Smooth muscle cell (in vitro differentiated cells): Measurements from ENCODE around the gene P4HB. TPM values are rescaled to one million over a fixed set of nuclear protein-coding genes. Genes with fewer than 3 reads are reported as not detected.

Experiments used
- DNase-seq: peaks from one replicate; lab custom pipeline; 2025; ENCODE audit not compliant: unreplicated experiment; lab: John Stamatoyannopoulos, UW
- H2AFZ ChIP-seq: fragments of 200-600 bp; sonication (generic); 2 replicates; pipeline ENCODE4 v1.6.0; 2016; ENCODE audit warnings: antibody characterized with exemption, low read depth, mild to moderate bottlenecking
- H3F3A ChIP-seq: fragments of 200-600 bp; sonication (generic); 2 replicates; pipeline ENCODE4 v1.6.0; 2017; ENCODE audit warnings: antibody characterized with exemption, low read depth
- H3K27ac ChIP-seq: fragments of 200-600 bp; sonication (generic); 2 replicates; pipeline ENCODE4 v1.5.1; 2016; ENCODE audit warnings: low read depth, mild to moderate bottlenecking
- H3K27me3 ChIP-seq: fragments of 200-600 bp; sonication (generic); 2 replicates; pipeline ENCODE4 v1.6.1; 2016; ENCODE audit warnings: low read depth, mild to moderate bottlenecking
- H3K36me3 ChIP-seq: fragments of 200-600 bp; sonication (generic); 2 replicates; pipeline ENCODE4 v1.5.1; 2016; ENCODE audit warnings: low read depth
- H3K4me1 ChIP-seq: fragments of 200-600 bp; sonication (generic); 2 replicates; pipeline ENCODE4 v1.5.1; 2016; ENCODE audit warnings: low read depth
- H3K4me2 ChIP-seq: fragments of 200-600 bp; sonication (generic); 2 replicates; pipeline ENCODE4 v1.6.0; 2016; ENCODE audit warnings: mild to moderate bottlenecking
- H3K4me3 ChIP-seq: fragments of 200-600 bp; sonication (generic); 2 replicates; pipeline ENCODE4 v1.5.1; 2016; ENCODE audit warnings: mild to moderate bottlenecking
- H3K79me2 ChIP-seq: fragments of 200-600 bp; sonication (generic); 2 replicates; pipeline ENCODE4 v1.6.0; 2016; ENCODE audit warnings: low read depth, mild to moderate bottlenecking
- H3K9ac ChIP-seq: fragments of 200-600 bp; sonication (generic); 2 replicates; pipeline ENCODE4 v1.6.0; 2016; ENCODE audit warnings: low read depth
- H3K9me3 ChIP-seq: fragments of 200-600 bp; sonication (generic); replicated peaks from 2 replicates; pipeline ENCODE4 v1.5.1; 2016; ENCODE audit warnings: low read depth
- H4K20me1 ChIP-seq: fragments of 200-600 bp; sonication (generic); 2 replicates; pipeline ENCODE4 v1.6.0; 2016; ENCODE audit warnings: low read depth
- WGBS: methylation state at CpG from one replicate; pipeline ENCODE4 v1.1.7; 2016; ENCODE audit warnings: low lambda C conversion rate; 5-methylcytosine and 5-hydroxymethylcytosine counted together
- polyA plus RNA-seq: library from polyadenylated mRNA; unstranded; fragments of >200 nt; fragmentation: Nextera tagmentation; extraction: Ambion mirVana; gene quantifications from 2 replicates; pipeline ENCODE4 v1.2.1, GENCODE V29; 2016
- total RNA-seq: library from RNA; depleted of rRNA; stranded (reverse); fragments of >200 nt; gene quantifications from 2 replicates; pipeline ENCODE4 v1.2.3, GENCODE V29; 2014
- TF ChIP-seq, protein P1 (sequence below): fragments of 200-600 bp; sonication (generic); IDR thresholded peaks from 2 replicates; pipeline ENCODE4 v1.5.1; 2017; ENCODE audit warnings: borderline replicate concordance, mild to moderate bottlenecking, antibody characterized with exemption; ENCODE audit not compliant: insufficient read depth, poor library complexity, severe bottlenecking

Gene P4HB
- total and polyA plus RNA-seq, 2 experiments from 2014 or later = 1,526 to 1,593 TPM

DNA sequence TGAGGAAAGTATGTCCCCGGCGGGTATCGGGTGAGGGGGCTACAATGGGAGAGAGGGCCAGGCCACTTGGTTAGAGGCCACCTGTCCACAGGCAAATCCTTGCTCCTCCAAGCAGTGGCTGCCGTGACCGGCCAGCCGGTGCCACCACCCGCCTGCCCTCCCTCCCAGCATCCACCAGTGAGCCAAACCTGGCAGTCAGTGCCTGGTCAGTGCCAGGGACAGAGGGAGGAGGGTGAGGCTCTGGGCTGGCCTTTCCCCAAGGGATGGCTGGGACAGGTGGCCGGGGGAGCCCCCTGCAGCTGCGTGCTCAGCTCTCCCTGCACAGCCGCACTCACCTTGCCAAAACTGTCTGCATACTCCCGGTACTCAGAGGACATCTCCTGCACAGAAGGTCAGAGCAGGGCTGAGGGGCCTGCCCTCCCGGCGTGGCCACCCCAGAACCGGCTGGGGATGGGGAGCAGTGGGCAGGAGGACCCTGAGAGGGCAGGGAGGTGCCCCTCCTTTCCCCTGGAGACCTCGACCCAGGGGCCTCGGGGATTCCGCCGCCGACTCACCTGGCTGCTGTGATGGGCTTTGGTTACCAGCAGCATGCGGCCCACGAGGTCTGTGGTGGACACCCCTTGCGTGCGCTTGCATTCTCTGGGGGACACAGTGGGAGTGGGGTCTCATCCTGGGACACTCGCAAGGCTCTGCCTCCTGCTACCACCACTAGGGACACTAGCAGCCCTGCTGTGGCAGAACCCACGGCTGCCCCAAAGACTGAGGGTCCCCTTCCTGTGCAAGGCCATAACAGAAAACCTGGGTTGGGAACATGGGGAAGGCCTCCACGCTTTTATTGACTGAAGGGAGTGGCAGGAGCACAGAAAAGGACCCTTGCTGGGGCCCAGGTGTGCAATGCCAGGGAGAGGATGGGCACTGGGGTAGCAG, 47.1 kb upstream of the P4HB start:
- Histone ChIP-seq H4K20me1 (peaks cover 26% of the 10 kb centered on the region), H3F3A (peaks cover 9% of the 10 kb centered on the region), H3K4me2 (no peak overlapping the region), H2AFZ (no peak overlapping the region), H3K36me3 (no peaks in the 10 kb centered on the region), H3K9me3 (no peaks in the 10 kb centered on the region), H3K79me2 (peaks cover 10% of the 10 kb centered on the region), H3K4me3 (no peak overlapping the region), H3K27ac (no peak overlapping the region), H3K27me3 (no peaks in the 10 kb centered on the region), H3K9ac (no peak overlapping the region), H3K4me1 (peaks cover 4% of the 10 kb centered on the region)
- WGBS = 95% methylated on average over 23 of the region's 26 CpGs
- DNase-seq = no peak
- TF ChIP-seq, protein P1, sequence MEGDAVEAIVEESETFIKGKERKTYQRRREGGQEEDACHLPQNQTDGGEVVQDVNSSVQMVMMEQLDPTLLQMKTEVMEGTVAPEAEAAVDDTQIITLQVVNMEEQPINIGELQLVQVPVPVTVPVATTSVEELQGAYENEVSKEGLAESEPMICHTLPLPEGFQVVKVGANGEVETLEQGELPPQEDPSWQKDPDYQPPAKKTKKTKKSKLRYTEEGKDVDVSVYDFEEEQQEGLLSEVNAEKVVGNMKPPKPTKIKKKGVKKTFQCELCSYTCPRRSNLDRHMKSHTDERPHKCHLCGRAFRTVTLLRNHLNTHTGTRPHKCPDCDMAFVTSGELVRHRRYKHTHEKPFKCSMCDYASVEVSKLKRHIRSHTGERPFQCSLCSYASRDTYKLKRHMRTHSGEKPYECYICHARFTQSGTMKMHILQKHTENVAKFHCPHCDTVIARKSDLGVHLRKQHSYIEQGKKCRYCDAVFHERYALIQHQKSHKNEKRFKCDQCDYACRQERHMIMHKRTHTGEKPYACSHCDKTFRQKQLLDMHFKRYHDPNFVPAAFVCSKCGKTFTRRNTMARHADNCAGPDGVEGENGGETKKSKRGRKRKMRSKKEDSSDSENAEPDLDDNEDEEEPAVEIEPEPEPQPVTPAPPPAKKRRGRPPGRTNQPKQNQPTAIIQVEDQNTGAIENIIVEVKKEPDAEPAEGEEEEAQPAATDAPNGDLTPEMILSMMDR = no peak

GRCh38 chr17:81906476-81907218, 46.3 kb upstream of the P4HB start:
- H3K79me2 ChIP-seq = peaks cover 10% of the 10 kb centered on the region
- H3K4me1 ChIP-seq = peaks cover 6% of the 10 kb centered on the region
- no peak overlapping the region for H3K4me3 ChIP-seq
- TF ChIP-seq, protein P1 = no peak
- peaks cover 1% of the 10 kb centered on the region for H3F3A ChIP-seq
- H3K36me3 ChIP-seq = no peaks in the 10 kb centered on the region
- WGBS = 96% methylated on average over 15 of the region's 15 CpGs
- H3K4me2 ChIP-seq = no peak overlapping the region
- H3K27ac ChIP-seq = no peak overlapping the region
- no peak overlapping the region for H3K9ac ChIP-seq
- no peak for DNase-seq
- no peaks in the 10 kb centered on the region for H3K9me3 ChIP-seq
- no peak overlapping the region for H2AFZ ChIP-seq
- no peaks in the 10 kb centered on the region for H3K27me3 ChIP-seq
- peaks cover 19% of the 10 kb centered on the region for H4K20me1 ChIP-seq

DNA sequence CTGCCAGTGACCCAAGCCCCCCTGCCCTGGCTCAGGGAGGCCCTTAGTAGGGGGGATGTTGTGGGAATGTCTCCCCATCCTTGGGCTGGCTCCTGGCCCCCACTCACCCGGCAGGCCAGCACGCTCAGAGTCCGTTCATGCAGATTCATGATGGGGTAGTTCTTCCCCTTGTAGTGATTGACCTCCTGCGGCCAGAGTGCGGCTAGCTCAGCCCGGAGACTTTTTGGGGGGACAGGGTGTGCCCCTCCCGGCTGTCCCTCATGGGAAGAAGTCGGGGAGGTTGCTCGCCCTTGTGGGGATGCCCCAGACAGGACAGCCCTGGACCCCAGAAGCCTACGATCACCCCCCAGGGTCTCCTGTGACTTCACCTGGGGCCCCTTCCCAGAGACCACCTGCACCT, 45.7 kb upstream of the P4HB start:
- H3F3A ChIP-seq = no peaks in the 10 kb centered on the region
- H3K36me3 ChIP-seq = no peaks in the 10 kb centered on the region
- peaks cover 7% of the 10 kb centered on the region for H3K4me1 ChIP-seq
- no peak overlapping the region for H3K4me3 ChIP-seq
- H2AFZ ChIP-seq = no peak overlapping the region
- H3K79me2 ChIP-seq = peaks cover 10% of the 10 kb centered on the region
- no peak for DNase-seq
- H3K4me2 ChIP-seq = no peak overlapping the region
- no peaks in the 10 kb centered on the region for H3K9me3 ChIP-seq
- H4K20me1 ChIP-seq = peaks cover 19% of the 10 kb centered on the region
- TF ChIP-seq, protein P1 = no peak
- no peaks in the 10 kb centered on the region for H3K27me3 ChIP-seq
- H3K27ac ChIP-seq = no peak overlapping the region
- 98% methylated on average over 10 of the region's 10 CpGs for WGBS
- no peak overlapping the region for H3K9ac ChIP-seq
